Activated CD8-positive, alpha-beta memory T cell treated with anti-CD3 and anti-CD28 coated beads for 48 hours (primary cell): Measurements from ENCODE around the gene CPXM1.
"Not testable (repeated sequence)": the region's sequence is repeated elsewhere in the genome, so short reads cannot be mapped to it uniquely, and the experiment has no call there.

Experiments
- DNase-seq, 3 experiments: peaks; one replicate each; pipeline ENCODE4 v3.0.0-alpha.2; 2020; ENCODE audit warnings: low read depth in 2 of 3, low spot score in 2 of 3

CPXM1 gene

DNA sequence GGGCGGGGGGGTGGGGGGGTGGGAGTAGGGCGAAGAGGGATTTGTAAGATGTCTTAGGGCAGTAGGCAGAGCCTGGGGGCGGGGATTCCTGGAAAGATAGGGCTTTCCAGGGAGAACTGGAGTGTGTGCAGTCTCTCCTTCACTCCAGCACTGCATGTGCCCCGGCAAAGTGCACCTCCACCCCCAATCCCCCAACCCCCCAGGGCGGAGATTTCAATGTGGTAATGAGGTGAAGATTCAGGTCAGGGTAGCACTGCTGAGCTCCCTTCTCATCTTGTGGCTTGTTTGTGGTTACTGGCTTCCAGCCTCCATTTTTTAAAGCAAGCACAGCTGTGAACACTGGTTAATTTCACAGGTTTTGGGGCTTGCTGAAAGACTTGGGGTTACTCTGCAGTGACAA, 21.6 kb upstream of the CPXM1 start:
- DNase-seq, result no peak

DNA sequence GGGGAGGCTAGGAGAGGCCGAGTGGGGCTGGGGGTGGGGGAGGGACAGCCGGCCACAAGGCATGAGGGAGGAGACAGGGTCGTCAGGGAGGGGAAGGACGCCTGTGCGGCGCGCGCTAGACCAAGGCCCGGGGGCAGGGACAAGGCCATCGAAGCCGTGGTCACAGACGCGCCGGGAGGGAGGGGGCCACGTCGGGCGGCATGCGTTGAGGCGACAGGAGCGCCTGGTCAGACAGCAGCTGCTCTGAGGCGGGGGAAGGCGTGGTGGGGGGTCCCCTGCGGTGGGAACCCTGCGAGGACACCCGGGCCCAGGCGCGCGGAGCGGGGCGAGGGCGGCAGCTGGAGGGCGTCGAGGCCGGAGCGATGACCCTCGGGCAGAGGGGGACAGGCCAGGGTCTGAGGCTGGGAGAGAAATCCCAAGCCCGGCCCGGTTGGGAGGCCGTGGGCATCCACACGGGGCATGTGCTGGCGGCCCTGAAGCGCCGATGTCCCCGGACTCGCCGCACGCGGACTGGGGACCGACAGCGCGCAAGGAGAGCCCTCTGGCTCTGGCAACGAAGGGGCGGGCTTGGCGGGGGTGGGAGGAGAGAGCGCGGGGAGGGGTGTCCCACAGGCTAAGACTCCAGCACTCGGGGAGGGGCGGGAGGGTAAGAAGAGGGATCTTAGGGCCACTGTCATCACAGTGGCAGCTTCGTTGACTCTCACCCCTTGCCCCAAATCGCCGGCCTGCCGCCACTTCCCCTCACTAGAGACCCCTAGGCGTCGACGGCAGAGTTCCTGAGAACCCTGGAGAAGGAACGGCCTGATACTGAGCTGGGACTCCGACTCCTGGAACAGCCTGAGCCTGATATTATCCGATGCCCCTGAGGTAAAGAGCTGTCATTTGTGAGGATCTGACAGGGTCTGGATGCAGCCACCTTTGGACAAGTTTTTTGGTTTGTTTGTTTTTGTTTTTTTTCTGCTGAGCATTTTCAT, 20.8 kb upstream of the CPXM1 start:
- no peak for DNase-seq

DNA sequence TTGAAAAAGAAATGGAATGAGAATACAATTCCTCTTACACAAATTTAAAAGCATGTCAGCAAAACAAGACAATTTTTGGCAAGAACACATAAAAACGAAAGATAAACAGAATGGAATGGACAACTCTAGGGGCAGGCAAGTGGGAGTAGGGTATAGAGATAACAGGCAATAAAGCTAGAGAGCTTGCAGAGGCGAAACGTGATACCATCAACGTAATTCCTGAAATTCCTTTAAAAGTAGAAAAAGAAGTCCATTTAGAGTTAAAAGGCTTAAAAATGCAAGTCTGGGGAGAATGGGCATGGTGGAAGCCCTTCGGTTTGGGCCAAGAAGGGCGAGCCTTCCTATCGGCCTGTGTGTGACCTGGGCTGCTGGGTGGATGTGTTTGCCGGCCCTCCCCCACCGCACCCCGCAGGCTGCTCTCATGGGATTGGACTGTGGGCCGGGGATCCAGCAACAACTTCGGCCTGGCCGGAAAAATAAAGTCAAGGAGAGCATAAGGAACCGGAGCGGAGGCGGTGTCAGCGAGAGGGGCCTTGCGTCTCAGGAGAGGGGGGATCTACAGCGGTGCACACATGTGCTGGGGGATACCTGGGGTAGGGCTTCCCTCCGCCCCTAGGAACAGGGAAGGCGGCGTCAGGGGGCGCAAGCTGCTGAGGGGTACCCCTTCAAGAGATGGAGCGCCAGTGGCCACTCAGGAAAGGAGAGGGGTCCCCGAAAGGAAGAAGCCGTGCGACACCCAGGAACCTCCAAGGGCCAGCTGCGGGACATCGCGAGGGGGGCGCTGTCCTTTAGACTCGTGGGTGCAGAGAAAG, 19.9 kb upstream of the CPXM1 start:
- DNase-seq, result no peak

DNA sequence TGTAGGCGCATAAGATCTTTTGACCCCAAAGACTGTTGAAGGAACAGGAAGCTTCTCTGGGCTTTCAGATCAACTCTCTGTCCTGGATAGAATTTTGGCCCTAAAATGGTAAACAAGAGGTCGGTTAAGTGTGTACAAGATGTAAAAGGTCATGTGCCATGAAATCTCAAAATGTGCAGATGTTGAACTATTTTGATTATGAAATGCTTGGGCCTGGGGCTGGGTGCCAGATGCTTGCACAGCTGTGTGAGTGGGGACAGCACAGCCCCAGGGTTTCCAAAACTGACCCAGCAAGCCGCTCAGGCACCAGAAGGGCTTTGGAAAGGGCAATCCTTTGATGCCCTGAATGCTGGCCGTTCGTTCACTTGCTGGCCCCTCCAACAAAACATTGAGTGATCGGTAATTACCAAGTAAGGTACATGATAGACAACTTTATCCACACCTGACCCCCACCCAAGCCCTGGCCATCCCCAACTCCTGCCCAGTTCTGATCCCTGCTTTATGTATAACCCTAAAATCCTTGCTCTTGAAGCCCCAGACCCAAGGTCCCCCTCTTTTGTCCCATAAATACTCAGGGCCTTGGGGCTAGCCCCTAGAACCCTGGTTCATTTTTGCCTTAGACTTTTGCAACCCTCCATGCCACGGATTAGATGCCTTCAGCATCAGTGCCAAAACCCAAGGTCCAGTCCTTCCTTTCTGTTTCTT, 17.6 kb upstream of the CPXM1 start:
- DNase-seq, result no peak

DNA sequence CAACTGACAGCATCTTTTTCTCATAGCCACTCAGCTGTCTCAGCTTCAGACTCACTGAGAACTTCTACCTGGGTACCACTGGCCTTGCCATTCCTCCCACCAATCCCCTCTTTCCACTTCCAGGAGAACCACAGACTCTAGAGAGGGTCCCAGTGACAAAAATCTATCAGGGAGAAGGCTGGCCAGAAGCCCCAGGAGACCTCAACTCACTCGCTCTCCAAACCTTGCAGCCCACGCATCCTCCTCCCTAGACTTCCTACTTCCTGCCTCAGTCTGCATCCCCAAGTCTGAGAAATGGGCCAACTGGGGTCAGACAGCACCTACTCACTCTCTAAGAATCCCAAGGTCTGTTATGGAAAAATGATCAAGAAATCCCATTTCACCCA, 16.9 kb upstream of the CPXM1 start:
- no peak for DNase-seq

DNA sequence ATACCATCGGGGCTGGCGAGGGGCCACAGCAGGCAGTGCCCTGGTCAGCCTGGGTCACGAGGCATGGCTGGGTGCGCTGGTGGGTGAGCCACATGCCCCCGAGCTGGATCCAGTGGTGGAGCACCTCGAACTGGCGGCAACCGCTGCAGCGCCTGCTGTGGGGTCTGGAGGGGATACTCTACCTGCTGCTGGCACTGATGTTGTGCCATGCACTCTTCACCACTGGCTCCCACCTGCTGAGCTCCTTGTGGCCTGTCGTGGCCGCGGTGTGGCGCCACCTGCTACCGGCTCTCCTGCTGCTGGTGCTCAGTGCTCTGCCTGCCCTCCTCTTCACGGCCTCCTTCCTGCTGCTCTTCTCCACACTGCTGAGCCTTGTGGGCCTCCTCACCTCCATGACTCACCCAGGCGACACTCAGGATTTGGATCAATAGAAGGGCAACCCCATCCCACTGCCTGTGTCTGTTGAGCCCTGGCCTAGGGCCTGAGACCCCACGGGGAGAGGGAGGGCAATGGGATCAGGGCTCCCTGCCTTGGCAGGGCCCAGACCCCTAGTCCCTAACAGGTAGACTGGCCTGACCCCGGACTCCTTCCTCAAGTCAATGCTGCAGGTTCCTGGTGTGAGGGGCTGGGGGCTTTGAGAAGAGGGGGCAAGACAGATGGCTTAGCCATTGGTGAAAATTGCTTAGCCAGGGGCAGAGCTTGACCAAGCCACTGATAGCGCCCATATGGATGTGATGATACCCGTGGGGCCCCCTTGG, 16.3 kb upstream of the CPXM1 start:
- no peak for DNase-seq

DNA sequence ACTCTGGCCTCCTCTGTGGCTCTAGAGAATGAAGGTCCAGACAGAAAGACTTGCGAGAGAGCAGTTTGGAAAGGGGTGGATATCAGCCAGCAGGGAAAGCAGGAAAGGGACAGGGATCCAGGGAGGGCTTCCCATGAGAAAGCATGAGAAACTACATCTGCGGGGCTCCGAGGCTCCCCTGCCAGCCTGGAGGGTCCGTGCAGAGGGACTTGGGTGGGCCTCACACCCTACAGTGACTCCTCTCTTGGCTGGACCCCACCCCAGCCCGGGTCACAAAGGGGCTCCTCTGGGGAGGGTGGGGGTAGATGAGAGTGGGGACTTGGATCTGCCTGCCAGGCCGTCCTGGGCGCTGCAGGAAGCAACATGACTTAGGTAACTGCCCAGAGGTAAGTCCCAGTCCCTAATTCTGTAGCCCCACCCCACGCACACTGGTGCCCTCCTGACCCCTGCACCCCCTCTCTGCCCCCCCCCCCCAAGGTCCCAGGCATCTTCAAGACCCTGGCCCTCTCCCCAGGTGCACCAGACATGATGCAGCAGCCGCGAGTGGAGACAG, 15.7 kb upstream of the CPXM1 start, which contains the start of gene TMEM239:
Gene TMEM239 (plus strand): TSS at position 335 of the 553 bp plus-strand sequence. CDS start 191 bp downstream, at position 526.
- no peak for DNase-seq

DNA sequence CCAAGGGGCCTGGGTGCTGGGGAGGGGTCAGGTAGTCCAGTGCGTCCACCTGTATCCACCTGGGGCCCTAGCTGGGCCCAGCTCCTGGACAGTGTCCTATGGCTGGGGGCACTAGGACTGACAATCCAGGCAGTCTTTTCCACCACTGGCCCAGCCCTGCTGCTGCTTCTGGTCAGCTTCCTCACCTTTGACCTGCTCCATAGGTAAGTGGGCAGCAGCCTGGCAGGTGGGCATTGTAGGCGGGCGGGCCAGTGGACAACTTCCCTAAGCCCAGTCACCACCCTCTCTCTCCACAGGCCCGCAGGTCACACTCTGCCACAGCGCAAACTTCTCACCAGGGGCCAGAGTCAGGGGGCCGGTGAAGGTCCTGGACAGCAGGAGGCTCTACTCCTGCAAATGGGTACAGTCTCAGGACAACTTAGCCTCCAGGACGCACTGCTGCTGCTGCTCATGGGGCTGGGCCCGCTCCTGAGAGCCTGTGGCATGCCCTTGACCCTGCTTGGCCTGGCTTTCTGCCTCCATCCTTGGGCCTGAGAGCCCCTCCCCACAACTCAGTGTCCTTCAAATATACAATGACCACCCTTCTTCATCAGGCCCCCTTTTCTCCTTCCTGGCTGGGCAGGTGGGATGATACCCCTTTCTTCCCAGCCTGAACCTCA, 14.9 kb upstream of the CPXM1 start:
- no peak for DNase-seq

DNA sequence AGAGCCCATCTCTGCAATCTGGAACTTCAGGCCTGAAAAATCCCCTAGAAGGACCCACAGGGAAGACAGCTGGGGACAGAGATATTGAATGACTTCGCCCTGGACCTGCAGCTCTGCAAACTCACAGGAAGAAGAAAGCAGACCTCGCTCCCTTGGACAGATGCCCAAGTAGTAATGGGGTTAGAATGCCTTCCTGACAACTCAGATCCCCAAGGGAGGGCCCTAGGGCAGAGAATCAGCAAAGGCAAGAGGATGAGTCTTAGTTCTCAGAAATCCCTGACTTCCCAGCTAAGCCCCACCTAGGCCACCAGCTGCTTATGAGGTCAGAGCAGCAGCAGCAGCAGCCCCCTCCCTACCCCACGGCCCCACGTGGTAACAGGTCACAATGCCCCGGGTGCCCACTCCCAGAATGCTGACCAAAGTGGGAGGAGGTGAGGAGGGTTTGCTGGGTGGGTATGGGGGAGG, 14.2 kb upstream of the CPXM1 start, which contains the start of gene C20orf141:
Gene C20orf141 (plus strand): TSS at position 401 of the 465 bp plus-strand sequence. CDS start 198 bp downstream, outside the sequence.
- no peak for DNase-seq

DNA sequence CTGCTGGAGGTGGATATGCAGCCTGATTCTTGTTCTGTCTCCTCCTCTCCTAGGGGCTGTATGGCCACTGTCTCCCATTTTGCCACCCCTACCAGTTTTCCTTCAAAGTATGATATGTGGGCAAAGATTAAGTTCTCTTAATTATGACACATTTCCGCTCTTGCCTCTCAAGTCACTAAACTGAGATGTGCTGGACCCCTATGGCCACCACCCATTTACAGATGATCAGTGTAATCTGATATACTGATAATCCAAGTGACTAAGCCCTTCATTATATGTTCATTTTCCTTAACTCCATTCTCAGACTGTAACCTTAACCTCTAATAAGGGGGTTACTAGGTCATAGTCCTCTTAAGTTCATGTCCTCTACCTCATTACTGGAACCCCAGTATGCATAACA, 13.6 kb upstream of the CPXM1 start:
- DNase-seq, result no peak

DNA sequence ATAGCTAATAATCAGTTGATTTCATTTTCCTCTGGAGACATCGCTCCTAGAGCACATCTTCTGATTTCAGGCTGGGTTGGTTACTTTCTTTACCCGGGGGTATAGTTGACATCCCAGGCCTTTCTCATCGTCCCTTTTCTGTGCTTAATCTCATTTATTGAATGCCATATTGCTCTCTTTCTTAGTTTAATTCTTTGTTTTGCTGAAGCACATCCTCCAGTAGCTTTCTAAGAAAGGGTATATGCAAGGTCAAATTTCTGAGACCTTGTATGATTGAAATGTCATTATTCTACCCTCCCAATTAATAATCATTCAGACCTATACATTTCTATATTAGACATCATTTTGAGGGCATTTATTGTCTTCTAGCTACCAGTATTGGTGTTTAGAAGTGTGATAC, 11.8 kb upstream of the CPXM1 start:
- no peak for DNase-seq

DNA sequence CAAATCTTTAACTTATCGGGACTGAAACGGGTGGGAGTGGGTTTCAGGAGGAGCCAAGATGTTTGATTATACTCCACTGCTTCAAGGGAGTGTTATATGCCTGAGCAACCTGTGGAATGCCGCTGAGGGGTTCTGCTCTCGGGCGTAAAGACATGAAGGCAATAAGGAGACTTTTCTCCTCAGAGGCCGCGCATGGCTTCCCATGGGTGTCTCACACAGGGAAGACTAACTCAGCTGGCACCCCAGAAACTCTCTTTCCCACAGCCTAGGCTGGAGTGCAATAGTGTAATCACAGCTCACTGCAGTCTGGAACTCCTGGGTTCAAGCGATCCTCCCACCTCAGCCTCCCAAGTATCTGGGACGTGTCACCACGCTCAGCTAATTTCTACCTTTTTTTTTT, 9.3 kb upstream of the CPXM1 start:
- no peak for DNase-seq

DNA sequence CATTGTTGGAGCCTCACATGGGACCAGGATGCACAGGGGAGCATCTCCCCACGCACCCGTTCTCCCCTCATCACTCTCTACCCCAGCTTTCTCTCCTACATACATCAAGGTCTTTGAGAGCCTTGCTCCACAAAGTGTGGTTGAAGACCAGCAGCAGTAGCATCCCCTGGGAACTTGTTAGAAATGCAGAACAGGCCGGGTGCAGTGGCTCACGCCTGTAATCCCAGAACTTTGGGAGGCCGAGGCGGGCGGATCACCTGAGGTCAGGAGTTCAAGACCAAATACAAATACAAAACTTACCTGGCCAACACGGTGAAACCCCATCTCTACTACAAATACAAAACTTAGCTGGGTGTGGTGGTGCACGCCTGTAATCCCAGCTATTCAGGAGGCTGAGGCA, 7.5 kb upstream of the CPXM1 start:
- not testable (repeated sequence) for DNase-seq

DNA sequence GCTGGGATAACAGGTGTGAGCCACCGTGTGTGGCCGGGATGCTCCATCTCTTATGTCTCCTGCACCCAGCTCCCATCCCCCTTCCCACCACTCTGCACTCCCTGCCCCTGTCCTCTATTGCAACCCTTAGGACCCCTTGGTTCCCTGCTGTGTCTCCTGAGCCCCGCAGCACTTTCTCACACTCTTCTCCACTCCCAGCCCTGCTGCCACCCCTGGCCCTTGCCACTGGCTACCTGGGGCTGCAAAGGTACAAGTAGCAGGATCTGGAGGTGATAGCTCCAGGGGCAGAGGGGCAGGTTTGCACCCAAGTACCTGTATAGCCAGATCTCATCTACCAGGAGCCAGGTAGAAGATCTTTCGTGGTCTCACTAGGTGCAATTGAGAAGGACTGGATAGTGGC, 6.6 kb upstream of the CPXM1 start:
- no peak for DNase-seq

DNA sequence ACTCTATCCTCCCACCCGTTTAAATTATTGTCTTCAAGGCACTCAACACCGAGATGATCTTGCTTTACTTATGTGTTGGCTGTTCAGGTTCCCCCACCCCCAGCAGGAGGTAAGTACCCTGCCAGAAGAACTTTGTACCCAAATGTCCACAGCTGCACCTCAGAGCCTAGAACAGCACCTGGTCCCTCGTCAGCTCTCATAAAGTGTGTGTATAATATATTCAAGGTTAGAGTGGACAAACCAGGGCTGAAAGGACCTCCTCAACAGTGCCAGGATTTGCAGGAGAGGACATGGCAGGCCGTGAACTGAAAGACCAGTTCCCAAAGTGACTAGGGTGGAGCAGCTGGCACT, 5.9 kb upstream of the CPXM1 start:
- no peak for DNase-seq

DNA sequence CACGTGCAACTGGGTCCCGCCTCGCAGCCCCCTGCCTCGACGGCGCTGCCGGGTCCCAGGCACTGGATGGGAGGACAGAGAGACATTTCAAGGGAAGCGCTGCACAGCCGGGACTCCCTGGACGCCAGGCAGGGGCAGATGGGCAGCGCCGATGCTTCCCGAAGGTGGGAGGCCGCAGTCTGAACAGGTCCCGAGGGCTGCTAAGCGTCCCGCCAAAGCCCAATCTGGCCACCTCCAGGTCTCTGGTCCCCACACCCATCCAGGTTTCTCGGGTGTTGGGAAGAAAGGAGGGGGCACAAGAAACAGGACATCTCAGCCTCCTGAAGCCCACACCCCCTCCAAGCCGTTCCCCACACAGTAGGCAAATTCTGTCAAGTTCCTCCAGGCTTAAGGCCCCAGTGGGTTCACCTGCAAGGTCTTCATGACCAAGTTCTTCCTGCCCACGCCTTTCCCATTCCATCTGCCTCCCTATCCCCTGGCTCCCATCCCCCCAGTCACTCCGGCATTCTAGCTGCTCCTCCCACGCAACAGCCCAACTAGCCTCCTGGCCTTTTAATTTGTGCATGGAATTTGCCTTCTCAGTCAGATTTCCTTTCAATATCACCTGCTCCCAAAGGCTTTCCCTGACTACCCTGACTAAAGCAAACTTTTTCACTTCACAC, 5.4 kb upstream of the CPXM1 start:
- no peak for DNase-seq

DNA sequence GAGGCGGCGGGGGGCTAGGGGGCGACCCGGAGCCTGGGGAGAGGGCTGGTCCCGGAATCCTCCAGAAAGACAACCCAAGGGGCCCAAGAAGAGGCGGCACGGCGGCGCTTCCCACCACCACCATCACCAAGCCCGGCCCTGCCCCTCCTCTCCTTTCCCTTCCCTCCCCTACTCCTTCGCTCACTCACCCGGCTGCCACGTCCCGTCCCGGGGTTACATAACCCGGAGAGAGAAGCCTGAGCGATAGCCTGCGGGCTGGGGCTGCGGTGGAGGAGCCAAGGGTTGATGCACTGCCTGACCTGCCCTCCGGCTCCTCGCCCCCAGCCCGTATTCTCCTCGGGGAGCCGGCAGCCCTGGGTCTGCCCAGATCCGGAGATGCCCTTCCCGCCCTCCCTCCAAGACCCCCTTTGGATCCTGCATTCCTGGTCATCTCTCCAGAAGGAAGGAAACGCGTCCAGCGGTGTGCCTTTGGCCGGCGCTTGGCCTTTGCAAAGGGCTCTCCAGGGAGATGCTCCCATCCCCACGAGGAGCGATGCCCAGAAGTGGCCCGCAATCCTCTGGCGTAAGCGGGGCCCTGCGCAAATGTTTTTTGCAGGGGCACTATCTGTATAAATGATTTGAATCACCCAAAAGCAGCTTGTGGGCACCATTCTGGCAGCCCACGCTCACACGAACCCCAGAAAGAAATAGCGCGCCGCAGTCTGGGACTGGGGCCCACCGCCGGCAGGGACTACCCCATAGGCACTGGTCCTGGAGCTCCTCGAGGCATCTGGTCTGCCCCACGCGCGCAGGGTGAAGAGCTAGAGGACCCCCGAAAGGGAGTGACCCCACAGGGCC, 4.6 kb upstream of the CPXM1 start:
- no peak for DNase-seq
